GM12878 (cell line): ENCODE measurements around the gene FSTL4.

Experiments used
- BRCA1 ChIP-seq: IDR thresholded peaks from 2 replicates; pipeline ENCODE4 v1.6.1; 2011; ENCODE audit warnings: low read depth, low read length, improper control_type of control experiment
- ELK1 ChIP-seq: IDR thresholded peaks from 2 replicates; pipeline ENCODE4 v1.6.1; 2012; ENCODE audit warnings: low read depth, low read length, improper control_type of control experiment
- TF ChIP-seq, protein P1 (sequence below), 3 experiments: IDR thresholded peaks in 2 of 3; conservative IDR thresholded peaks in 1 of 3; 2 replicates each; pipeline ENCODE4 v1.5.1; 2011; ENCODE audit warnings: low read depth in 3 of 3, low read length in 3 of 3, mild to moderate bottlenecking in 3 of 3, control low read depth in 2 of 3, moderate library complexity in 2 of 3, inconsistent platforms in 1 of 3, mixed read lengths in 1 of 3; ENCODE audit not compliant: control insufficient read depth in 2 of 3, insufficient read depth in 1 of 3; ENCODE audit errors: extremely low read depth in 1 of 3
- TF ChIP-seq, protein P2 (sequence below): IDR thresholded peaks from 2 replicates; pipeline ENCODE4 v1.6.1; 2012; ENCODE audit warnings: low read depth, low read length, improper control_type of control experiment
- TF ChIP-seq, protein P3 (sequence below): fragments of 450-650 bp; IDR thresholded peaks from 2 replicates; pipeline ENCODE4 v1.6.1; 2017; ENCODE audit warnings: mild to moderate bottlenecking

- TF ChIP-seq ELK1 (no peak), BRCA1 (no peak)
- TF ChIP-seq, protein P1, sequence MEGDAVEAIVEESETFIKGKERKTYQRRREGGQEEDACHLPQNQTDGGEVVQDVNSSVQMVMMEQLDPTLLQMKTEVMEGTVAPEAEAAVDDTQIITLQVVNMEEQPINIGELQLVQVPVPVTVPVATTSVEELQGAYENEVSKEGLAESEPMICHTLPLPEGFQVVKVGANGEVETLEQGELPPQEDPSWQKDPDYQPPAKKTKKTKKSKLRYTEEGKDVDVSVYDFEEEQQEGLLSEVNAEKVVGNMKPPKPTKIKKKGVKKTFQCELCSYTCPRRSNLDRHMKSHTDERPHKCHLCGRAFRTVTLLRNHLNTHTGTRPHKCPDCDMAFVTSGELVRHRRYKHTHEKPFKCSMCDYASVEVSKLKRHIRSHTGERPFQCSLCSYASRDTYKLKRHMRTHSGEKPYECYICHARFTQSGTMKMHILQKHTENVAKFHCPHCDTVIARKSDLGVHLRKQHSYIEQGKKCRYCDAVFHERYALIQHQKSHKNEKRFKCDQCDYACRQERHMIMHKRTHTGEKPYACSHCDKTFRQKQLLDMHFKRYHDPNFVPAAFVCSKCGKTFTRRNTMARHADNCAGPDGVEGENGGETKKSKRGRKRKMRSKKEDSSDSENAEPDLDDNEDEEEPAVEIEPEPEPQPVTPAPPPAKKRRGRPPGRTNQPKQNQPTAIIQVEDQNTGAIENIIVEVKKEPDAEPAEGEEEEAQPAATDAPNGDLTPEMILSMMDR (IDR thresholded peaks at IDR 0.05 in 2 of 3, conservative IDR thresholded peaks at IDR 0.05 in 1 of 3; ENCODE audit: control insufficient read depth in 2 of 3, extremely low read depth in 1 of 3, insufficient read depth in 1 of 3, low read depth in 3 of 3, low read length in 3 of 3) = peak in 2 of 3 experiments; percentile 2 to 26; a peak in 1 of 6 replicates
- TF ChIP-seq, protein P2, sequence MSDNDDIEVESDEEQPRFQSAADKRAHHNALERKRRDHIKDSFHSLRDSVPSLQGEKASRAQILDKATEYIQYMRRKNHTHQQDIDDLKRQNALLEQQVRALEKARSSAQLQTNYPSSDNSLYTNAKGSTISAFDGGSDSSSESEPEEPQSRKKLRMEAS = no peak
- TF ChIP-seq, protein P3, sequence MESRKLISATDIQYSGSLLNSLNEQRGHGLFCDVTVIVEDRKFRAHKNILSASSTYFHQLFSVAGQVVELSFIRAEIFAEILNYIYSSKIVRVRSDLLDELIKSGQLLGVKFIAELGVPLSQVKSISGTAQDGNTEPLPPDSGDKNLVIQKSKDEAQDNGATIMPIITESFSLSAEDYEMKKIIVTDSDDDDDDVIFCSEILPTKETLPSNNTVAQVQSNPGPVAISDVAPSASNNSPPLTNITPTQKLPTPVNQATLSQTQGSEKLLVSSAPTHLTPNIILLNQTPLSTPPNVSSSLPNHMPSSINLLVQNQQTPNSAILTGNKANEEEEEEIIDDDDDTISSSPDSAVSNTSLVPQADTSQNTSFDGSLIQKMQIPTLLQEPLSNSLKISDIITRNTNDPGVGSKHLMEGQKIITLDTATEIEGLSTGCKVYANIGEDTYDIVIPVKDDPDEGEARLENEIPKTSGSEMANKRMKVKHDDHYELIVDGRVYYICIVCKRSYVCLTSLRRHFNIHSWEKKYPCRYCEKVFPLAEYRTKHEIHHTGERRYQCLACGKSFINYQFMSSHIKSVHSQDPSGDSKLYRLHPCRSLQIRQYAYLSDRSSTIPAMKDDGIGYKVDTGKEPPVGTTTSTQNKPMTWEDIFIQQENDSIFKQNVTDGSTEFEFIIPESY = no peak
Measured at GRCh38 chr5:133260715-133261114, 351.6 kb downstream of the FSTL4 start.
